Amniotic stem cell (primary cell): ENCODE data around the gene TNXB.
"Not testable (repeated sequence)": the region's sequence is repeated elsewhere in the genome, so short reads cannot be mapped to it uniquely, and the experiment has no call there.

Experiments used
- DNase-seq: peaks from one replicate; lab custom pipeline; 2025; lab: John Stamatoyannopoulos, UW

Gene TNXB

DNA sequence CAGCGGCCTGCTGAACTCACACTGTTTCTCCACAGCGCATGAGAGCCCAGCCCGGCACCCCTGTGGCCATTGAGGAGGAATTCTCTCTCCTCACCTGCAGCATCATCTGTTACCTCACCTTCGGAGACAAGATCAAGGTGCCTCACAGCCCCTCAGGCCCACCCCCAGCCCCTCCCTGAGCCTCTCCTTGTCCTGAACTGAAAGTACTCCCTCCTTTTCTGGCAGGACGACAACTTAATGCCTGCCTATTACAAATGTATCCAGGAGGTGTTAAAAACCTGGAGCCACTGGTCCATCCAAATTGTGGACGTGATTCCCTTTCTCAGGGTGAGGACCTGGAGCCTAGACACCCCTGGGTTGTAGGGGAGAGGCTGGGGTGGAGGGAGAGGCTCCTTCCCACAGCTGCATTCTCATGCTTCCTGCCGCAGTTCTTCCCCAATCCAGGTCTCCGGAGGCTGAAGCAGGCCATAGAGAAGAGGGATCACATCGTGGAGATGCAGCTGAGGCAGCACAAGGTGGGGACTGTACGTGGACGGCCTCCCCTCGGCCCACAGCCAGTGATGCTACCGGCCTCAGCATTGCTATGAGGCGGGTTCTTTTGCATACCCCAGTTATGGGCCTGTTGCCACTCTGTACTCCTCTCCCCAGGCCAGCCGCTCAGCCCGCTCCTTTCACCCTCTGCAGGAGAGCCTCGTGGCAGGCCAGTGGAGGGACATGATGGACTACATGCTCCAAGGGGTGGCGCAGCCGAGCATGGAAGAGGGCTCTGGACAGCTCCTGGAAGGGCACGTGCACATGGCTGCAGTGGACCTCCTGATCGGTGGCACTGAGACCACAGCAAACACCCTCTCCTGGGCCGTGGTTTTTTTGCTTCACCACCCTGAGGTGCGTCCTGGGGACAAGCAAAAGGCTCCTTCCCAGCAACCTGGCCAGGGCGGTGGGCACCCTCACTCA lies 69.5 kb downstream of the TNXB start:
- not testable (repeated sequence) for DNase-seq

DNA sequence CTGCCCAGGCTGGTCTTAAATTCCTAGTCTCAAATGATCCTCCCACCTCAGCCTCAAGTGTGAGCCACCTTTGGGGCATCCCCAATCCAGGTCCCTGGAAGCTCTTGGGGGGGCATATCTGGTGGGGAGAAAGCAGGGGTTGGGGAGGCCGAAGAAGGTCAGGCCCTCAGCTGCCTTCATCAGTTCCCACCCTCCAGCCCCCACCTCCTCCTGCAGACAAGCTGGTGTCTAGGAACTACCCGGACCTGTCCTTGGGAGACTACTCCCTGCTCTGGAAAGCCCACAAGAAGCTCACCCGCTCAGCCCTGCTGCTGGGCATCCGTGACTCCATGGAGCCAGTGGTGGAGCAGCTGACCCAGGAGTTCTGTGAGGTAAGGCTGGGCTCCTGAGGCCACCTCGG lies 70.3 kb downstream of the TNXB start:
- DNase-seq = not testable (repeated sequence)

DNA sequence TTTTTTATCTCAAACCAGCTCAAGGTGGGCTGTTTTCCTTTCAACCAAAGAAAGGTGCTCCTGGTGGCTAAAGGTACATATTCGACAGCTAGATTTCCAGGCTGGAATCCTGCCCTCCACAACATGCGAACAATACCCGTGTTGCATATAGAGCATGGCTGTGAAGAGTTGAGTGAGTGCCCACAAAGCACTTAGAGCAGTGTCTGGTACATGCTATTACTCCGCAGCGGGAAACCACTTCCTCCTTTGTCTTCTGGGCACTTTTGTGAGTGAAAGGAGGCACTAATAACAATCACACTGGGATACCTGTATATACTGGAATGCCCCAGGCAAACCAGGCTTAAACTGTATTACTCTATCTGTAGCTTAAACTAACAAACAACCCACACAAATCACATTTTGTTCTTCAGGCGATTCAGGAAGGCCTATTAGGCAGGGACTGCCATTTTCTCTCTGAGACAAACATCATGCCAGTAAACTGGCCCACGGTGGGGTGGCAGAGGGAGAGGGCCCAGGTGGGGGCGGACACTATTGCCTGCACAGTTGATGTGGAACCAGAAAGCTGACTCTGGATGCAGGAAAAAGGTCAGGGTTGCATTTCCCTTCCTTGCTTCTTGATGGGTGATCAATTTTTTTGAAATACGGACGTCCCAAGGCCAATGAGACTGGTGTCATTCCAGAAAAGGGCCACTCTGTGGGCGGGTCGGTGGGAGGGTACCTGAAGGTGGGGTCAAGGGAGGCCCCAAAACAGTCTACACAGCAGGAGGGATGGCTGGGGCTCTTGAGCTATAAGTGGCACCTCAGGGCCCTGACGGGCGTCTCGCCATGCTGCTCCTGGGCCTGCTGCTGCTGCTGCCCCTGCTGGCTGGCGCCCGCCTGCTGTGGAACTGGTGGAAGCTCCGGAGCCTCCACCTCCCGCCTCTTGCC lies 71.3 kb downstream of the TNXB start, which contains the start of gene CYP21A2:
TSS of gene CYP21A2 (plus strand) at position 818 of the 927 bp plus-strand sequence. CDS start at position 826, 8 bp downstream.
- DNase-seq = not testable (repeated sequence)

DNA sequence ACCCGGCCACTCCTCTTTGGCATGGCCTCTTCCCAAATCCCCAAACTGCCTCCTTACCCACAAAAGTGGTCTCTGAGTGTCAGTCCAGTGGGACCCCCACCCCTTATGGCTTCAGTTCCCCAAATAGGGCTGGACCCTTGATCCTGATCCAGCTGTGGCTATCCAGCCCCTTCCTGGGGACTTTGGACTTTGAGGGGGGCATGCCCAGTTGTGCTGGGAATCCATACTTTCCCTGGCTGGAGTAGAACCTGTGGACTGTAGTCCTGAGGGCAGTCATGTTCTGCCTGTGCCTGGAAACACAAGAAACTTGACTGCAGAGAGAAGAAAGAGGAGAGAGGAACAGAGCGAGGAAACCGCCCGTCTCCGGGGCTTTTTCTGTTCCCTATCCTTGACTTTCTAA lies 72.0 kb downstream of the TNXB start:
- DNase-seq = not testable (repeated sequence)

- DNase-seq = not testable (repeated sequence)
Measured at GRCh38 chr6:32035283-32036013, 73.7 kb downstream of the TNXB start.

GRCh38 chr6:32029553-32029952 lies 79.6 kb downstream of the TNXB start:
- not testable (repeated sequence) for DNase-seq

GRCh38 chr6:32028631-32029030 lies 80.5 kb downstream of the TNXB start:
- DNase-seq = not testable (repeated sequence)

- not testable (repeated sequence) for DNase-seq
Measured at GRCh38 chr6:32022100-32022499, 87.0 kb downstream of the TNXB start.

DNA sequence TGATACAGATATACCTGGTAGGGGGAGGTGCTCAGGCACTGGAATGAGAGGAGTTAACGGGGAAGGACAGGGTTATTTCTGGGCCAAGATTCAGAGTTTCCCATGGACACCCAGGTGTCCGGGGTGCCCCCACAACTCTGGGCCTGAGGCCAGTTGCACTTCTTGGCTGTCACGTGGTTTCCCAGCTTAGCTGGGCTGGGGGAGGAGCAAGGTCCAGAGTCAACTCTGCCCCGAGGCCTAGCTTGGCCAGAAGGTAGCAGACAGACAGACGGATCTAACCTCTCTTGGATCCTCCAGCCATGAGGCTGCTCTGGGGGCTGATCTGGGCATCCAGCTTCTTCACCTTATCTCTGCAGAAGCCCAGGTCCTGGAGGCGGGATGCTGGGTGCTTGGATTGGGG lies 94.6 kb downstream of the TNXB start, which contains the start of gene C4B:
TSS of gene C4B (plus strand) at position 249 of the 400 bp plus-strand sequence. CDS start at position 300, 51 bp downstream.
- DNase-seq = not testable (repeated sequence)

DNA sequence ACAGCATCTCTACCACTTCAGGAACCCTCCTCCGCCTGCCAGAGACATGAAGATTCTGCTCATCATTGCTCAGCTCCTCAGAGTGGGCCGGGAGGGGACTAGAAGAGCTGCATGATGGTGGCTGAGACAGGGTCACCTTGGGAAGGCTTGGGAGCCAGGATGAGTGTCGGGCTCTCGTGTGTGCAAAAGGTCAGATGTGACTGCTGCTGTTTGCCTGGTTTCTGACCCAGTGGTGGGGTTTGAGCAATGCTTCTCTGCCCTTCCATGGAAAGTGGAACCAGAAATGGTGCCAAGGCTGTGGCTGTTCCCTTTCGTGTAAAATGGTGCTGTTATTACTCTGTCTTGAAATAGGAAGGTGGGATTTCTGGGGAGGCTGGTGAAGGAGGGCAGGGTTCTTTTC lies 95.4 kb downstream of the TNXB start:
- not testable (repeated sequence) for DNase-seq

DNA sequence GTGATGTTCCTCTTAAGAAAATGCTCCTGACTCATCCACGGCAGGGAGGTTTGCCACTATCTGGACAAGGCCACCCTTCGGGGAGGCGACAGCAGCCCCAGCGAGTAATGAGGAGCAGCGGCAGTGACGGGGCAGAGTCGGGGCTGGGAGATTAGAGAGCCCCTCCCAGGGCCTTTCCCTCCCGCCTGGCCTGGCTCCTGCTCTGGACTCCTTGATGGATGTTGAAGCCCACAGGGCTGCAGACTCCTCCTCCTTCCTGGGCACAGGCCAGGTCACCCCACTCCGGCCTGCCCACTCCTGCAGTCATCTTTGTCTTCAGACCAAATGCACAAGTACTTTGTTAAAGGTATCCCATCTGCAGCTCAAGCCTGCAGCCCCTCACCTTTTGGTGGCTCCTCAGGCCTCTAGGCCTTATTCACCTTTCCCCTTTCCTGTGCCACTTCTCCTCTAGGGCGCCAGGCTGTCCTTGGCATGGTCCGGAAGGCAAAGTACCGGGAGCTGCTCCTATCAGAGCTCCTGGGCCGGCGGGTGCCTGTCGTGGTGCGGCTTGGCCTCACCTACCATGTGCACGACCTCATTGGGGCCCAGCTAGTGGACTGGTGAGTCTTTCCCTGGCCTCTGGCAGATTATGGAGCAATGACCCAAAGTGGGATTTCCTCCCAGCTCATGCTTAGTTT lies 96.1 kb downstream of the TNXB start:
- DNase-seq = not testable (repeated sequence)

DNA sequence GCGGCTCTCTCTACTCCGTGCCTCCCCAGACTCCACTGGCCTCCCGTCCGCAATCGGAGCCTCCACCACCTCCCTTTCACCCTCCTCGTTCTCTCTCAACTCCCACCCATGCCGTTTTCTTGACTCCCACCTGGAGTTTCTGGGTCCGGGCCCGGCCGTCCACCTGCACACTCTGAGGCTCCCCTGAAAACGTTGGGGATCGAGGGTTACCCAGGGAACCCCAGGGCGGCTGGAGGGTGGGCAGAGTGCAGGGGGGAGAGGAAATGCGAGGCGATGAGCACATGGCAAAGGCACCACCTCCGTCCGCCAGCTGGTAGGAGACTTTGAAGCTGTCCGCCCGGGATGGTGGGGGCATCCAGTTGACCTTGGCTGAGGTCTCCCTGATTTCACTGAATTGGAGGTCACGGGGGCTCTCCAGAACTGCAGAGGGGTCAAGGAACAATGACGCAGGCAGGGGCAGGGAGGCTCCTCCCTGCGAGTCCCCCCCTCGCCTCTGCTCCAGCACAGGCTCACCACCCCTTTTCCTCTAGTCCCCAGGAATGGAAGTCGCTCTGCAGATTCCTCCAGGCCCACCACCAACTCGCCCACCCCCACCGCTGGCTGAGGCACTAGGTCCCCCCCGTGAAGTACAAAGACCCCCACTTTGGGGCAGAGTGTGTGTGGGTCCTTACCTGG lies 98.1 kb downstream of the TNXB start:
- DNase-seq = not testable (repeated sequence)

- not testable (repeated sequence) for DNase-seq
Measured at GRCh38 chr6:32009537-32009936, 99.6 kb downstream of the TNXB start.

DNA sequence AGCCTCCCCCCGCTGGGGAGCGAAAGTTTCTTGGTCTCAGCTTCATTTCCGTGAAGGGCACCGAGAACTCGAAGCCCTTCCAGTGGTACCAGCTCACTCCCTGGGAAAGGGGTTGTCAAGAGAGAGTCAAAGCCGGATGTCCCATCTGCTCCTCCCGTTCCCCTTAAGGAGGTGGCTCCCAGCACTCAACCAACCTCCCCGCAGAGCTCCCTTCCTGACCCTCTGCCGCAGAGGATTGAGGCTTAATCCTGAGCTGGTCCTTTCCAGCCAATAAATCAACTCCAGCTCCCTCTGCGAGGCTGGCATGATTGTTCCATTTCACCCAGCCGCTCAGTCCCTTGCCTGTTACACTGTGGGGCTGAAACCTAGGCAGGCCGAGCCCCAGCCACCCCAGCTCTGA lies 100.5 kb downstream of the TNXB start:
- not testable (repeated sequence) for DNase-seq

DNA sequence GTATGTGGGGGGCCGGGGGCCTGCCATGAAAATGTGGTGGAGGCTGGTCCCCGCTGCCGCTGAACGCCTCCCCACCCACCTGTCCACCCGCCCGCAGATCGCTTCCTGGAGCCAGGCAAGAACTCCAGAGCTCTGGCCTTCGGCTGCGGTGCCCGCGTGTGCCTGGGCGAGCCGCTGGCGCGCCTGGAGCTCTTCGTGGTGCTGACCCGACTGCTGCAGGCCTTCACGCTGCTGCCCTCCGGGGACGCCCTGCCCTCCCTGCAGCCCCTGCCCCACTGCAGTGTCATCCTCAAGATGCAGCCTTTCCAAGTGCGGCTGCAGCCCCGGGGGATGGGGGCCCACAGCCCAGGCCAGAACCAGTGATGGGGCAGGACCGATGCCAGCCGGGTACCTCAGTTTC lies 101.1 kb downstream of the TNXB start:
- not testable (repeated sequence) for DNase-seq

- not testable (repeated sequence) for DNase-seq
Measured at GRCh38 chr6:32007086-32007485, 102.1 kb downstream of the TNXB start.

GRCh38 chr6:32005991-32006529 lies 103.1 kb downstream of the TNXB start:
- not testable (repeated sequence) for DNase-seq

DNA sequence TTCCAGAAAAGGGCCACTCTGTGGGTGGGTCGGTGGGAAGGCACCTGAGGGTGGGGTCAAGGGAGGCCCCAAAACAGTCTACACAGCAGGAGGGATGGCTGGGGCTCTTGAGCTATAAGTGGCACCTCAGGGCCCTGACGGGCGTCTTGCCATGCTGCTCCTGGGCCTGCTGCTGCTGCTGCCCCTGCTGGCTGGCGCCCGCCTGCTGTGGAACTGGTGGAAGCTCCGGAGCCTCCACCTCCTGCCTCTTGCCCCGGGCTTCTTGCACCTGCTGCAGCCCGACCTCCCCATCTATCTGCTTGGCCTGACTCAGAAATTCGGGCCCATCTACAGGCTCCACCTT lies 103.6 kb downstream of the TNXB start:
- not testable (repeated sequence) for DNase-seq

DNA sequence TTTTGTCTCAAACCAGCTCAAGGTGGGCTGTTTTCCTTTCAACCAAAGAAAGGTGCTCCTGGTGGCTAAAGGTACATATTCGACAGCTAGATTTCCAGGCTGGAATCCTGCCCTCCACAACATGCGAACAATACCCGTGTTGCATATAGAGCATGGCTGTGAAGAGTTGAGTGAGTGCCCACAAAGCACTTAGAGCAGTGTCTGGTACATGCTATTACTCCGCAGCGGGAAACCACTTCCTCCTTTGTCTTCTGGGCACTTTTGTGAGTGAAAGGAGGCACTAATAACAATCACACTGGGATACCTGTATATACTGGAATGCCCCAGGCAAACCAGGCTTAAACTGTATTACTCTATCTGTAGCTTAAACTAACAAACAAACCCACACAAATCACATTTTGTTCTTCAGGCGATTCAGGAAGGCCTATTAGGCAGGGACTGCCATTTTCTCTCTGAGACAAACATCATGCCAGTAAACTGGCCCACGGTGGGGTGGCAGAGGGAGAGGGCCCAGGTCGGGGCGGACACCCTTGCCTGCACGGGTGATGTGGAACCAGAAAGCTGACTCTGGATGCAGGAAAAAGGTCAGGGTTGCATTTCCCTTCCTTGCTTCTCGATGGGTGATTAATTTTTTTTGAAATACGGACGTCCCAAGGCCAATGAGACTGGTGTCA lies 104.1 kb downstream of the TNXB start:
- not testable (repeated sequence) for DNase-seq
